Prostate gland (tissue), 2 donors: ENCODE results near the gene ACSF3. TPM values are rescaled to one million over a fixed set of nuclear protein-coding genes. Genes with fewer than 3 reads are reported as not detected.

Experiments used
- DNase-seq: peaks from one replicate; pipeline ENCODE4 v3.0.0-alpha.2; 2019; ENCODE audit warnings: low spot score
- H3K27ac ChIP-seq, 2 donors: fragments of 200-600 bp; sonication (generic); 2 replicates each; pipeline ENCODE4 v1.5.1; 2017 to 2019
- H3K27me3 ChIP-seq: fragments of 200-600 bp; sonication (generic); replicated peaks from 2 replicates; pipeline ENCODE4 v1.5.1; 2019; ENCODE audit not compliant: insufficient read depth
- H3K36me3 ChIP-seq, 2 donors: fragments of 200-600 bp; sonication (generic); 1 replicate in 1 of 2; 2 replicates in 1 of 2; pipeline versions ENCODE4 v1.5.1 to v1.8.1; 2017 to 2019
- H3K4me1 ChIP-seq: fragments of 200-600 bp; sonication (generic); replicated peaks from 2 replicates; pipeline ENCODE4 v1.5.1; 2019
- H3K4me3 ChIP-seq, 2 donors: fragments of 200-600 bp; sonication (generic); 2 replicates each; pipeline ENCODE4 v1.5.1; 2017 to 2019
- H3K9me3 ChIP-seq: fragments of 200-600 bp; sonication (generic); 2 replicates; pipeline ENCODE4 v1.5.1; 2017
- CTCF ChIP-seq, 4 experiments: fragments of 200-600 bp in 2 of 4; fragments of 450-650 bp in 2 of 4; sonication (generic) in 2 of 4; IDR thresholded peaks; 1 replicate in 3 of 4; 2 replicates in 1 of 4; pipeline ENCODE4 v1.5.1; 2016 to 2019; ENCODE audit warnings: antibody characterized with exemption in 4 of 4, mild to moderate bottlenecking in 2 of 4, moderate library complexity in 2 of 4
- POLR2A ChIP-seq: fragments of 450-650 bp; IDR thresholded peaks from one replicate; pipeline ENCODE4 v1.6.1; 2016; ENCODE audit warnings: antibody characterized with exemption, mild to moderate bottlenecking
- POLR2AphosphoS5 ChIP-seq: sonication (generic); formaldehyde crosslinking; IDR thresholded peaks from one replicate; pipeline ENCODE4 v1.6.1; 2017; ENCODE audit warnings: antibody characterized with exemption
- WGBS: methylation state at CpG from one replicate; pipeline ENCODE4 v1.1.5; 2018; 5-methylcytosine and 5-hydroxymethylcytosine counted together
- intact Hi-C: fragments of 100-400 bp; cut with DNase I; formaldehyde crosslinking; loops from one replicate; pipeline ENCODE4 v1.14.2; 2022
- total RNA-seq, 2 donors: library from RNA; depleted of rRNA; stranded (reverse); fragments of >200 nt; gene quantifications; one replicate each; pipeline ENCODE4 v1.1.0, GENCODE V29; 2016

The ACSF3 gene
- total RNA-seq, 2 donors from 2014 or later: 42.1 to 80.5 TPM

DNA sequence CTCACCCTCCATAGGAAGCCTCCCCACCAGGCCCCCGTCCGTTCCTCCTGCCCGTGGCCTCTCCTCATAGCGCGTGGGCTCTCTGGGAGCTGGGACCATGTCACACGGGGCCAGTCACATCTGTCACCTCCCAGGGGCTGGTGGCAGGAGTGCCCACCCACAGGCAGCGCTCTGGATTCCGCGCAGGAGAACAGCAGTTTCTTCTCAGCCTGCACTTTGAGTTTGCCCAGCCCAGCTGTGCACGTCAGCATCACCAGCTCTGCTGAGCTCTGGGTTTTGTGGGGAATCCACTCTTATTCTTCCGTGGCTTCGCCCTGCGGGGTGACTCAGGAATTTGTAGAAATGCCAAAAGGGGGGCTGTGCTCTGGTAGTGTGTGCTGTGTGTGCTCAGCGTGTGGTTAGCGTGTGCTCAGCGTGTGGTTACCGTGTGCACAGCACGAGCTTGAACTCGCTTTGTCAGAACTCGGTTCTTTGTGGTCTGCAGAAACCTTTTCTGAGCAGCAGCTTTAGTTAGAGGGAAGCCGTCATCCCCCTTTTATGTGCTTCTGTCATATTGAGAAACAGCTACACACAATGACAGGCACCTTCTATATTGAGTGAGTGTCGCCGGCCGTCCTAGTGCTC lies 3.2 kb downstream of the ACSF3 start:
- 84% methylated on average over 24 of the region's 24 CpGs for WGBS
- H3K4me1 ChIP-seq: peaks cover 11% of the 10 kb centered on the region
- H3K27me3 ChIP-seq: no peaks in the 10 kb centered on the region
- no peak overlapping the region for H3K27ac ChIP-seq
- TF ChIP-seq POLR2AphosphoS5 (no peak), POLR2A (no peak), CTCF (IDR thresholded peaks at IDR 0.05) (no peak)
- intact Hi-C loops: no loop called here
- H3K4me3 ChIP-seq: no peak overlapping the region
- no peak for DNase-seq
- H3K9me3 ChIP-seq: no peaks in the 10 kb centered on the region
- peaks cover 4 to 5% of the 10 kb centered on the region in 2 donors for H3K36me3 ChIP-seq

DNA sequence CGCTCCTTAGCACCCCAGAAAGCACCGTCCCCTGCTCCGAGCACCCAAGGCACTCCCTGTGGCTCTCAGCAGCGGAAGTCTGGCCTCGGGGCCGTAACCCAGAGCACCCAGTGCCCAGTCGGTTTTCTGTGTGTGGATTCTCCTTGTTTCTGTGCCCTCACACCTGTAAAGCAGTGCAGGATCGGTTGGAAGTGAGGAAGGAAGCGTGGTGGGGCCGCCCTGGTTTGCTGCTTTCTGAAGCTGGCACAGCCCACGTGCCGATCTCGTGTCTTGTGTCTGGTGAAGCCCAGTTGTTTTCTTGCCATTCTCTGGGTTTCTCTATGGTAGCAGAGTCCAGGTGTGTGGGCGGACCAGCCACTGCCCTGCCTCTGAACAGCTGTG lies 3.7 kb downstream of the ACSF3 start:
- no peak for DNase-seq
- no peak overlapping the region for H3K4me3 ChIP-seq
- 81% methylated on average over 12 of the region's 14 CpGs for WGBS
- H3K9me3 ChIP-seq: no peaks in the 10 kb centered on the region
- no peak overlapping the region for H3K27ac ChIP-seq
- intact Hi-C loops: no loop called here
- TF ChIP-seq CTCF (IDR thresholded peaks at IDR 0.05) (no peak), POLR2A (no peak), POLR2AphosphoS5 (no peak)
- H3K27me3 ChIP-seq: no peaks in the 10 kb centered on the region
- H3K4me1 ChIP-seq: peaks cover 11% of the 10 kb centered on the region
- peaks cover 4 to 9% of the 10 kb centered on the region in 2 donors for H3K36me3 ChIP-seq

GRCh38 chr16:89098767-89099430 lies 5.2 kb downstream of the ACSF3 start:
- intact Hi-C loops: no loop called here
- TF ChIP-seq POLR2A: no peak
- no peak for TF ChIP-seq POLR2AphosphoS5
- TF ChIP-seq CTCF (IDR thresholded peaks at IDR 0.05): no peak
- Histone ChIP-seq H3K4me3 (no peak overlapping the region), H3K27ac (no peak overlapping the region), H3K4me1 (peaks cover 11% of the 10 kb centered on the region), H3K36me3 (peaks cover 13 to 16% of the 10 kb centered on the region in 2 donors), H3K27me3 (no peaks in the 10 kb centered on the region), H3K9me3 (no peaks in the 10 kb centered on the region)
- 81% methylated on average over 26 of the region's 26 CpGs for WGBS
- DNase-seq: no peak

GRCh38 chr16:89099905-89100304 lies 6.3 kb downstream of the ACSF3 start:
- no peak overlapping the region for H3K4me3 ChIP-seq
- H3K27ac ChIP-seq: no peak overlapping the region
- H3K4me1 ChIP-seq: peaks cover 5% of the 10 kb centered on the region
- WGBS: 58% methylated on average over 11 of the region's 11 CpGs
- no peak for TF ChIP-seq CTCF (IDR thresholded peaks at IDR 0.05)
- TF ChIP-seq POLR2A: no peak
- no peak for TF ChIP-seq POLR2AphosphoS5
- H3K9me3 ChIP-seq: no peaks in the 10 kb centered on the region
- intact Hi-C loops: no loop called here
- H3K27me3 ChIP-seq: no peaks in the 10 kb centered on the region
- peaks cover 13 to 24% of the 10 kb centered on the region in 2 donors for H3K36me3 ChIP-seq
- no peak for DNase-seq
